H1 (cell line): Measurements from ENCODE around the gene CAPN11. TPM values are rescaled to one million over a fixed set of nuclear protein-coding genes. Genes with fewer than 3 reads are reported as not detected.

Experiments
- SAP30 ChIP-seq: fragments of 300-600 bp; sonication (generic); IDR thresholded peaks from 2 replicates; pipeline ENCODE4 v1.7.1; 2012; ENCODE audit warnings: low read length, moderate library complexity, mild to moderate bottlenecking, inconsistent platforms; ENCODE audit not compliant: insufficient read depth, insufficient replicate concordance
- polyA plus RNA-seq, 7 experiments: library from polyadenylated mRNA; depleted of rRNA in 3 of 7; stranded (reverse) in 5 of 7; unstranded in 2 of 7; fragments of >200 nt in 5 of 7; fragments of 200-250 nt in 2 of 7; gene quantifications; 1 replicate in 5 of 7; 2 replicates in 1 of 7; 4 replicates in 1 of 7; pipeline versions ENCODE4 v1.2.1 to v1.2.3, GENCODE V29; 2011 to 2013; ENCODE audit warnings: missing spikeins in 2 of 7, mixed read lengths in 2 of 7
- total RNA-seq: library from RNA; stranded (reverse); fragmentation: NEBNext Ultra II Directional; extraction: Animal tissue kit (Norgen Biotek cat#: 25700); gene quantifications from 2 replicates; pipeline ENCODE4 v1.2.1, GENCODE V29; 2021
- TF ChIP-seq, protein P1 (sequence below): fragments of 300-600 bp; sonication (generic); IDR thresholded peaks from 2 replicates; pipeline ENCODE4 v1.7.1; 2012; ENCODE audit warnings: low read length, moderate library complexity, mild to moderate bottlenecking, inconsistent platforms; ENCODE audit not compliant: insufficient replicate concordance

The CAPN11 gene
- total and polyA plus RNA-seq, 2 of the 8 experiments (the other 6 are each of a cell fraction or from before 2014, with no cell fraction given), result 0.95 to 0.97 TPM

DNA sequence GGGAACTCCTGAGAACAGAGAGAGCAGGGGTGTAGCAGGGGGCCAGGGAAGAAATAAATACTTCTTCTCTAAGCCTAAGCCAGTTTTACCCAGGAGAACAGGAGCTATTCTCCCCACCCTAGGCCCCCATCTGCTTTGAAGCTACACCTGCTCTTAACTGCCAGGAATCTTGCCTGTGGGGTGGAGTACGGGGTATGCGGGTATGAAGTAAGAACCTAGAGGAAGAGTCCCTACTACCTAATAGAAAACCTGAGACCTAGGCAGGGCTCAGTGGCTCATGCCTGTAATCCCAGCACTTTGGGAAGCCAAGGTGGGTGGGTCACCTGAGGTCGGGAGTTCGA, 66.3 kb downstream of the CAPN11 start (continued):
- TF ChIP-seq, protein P1, sequence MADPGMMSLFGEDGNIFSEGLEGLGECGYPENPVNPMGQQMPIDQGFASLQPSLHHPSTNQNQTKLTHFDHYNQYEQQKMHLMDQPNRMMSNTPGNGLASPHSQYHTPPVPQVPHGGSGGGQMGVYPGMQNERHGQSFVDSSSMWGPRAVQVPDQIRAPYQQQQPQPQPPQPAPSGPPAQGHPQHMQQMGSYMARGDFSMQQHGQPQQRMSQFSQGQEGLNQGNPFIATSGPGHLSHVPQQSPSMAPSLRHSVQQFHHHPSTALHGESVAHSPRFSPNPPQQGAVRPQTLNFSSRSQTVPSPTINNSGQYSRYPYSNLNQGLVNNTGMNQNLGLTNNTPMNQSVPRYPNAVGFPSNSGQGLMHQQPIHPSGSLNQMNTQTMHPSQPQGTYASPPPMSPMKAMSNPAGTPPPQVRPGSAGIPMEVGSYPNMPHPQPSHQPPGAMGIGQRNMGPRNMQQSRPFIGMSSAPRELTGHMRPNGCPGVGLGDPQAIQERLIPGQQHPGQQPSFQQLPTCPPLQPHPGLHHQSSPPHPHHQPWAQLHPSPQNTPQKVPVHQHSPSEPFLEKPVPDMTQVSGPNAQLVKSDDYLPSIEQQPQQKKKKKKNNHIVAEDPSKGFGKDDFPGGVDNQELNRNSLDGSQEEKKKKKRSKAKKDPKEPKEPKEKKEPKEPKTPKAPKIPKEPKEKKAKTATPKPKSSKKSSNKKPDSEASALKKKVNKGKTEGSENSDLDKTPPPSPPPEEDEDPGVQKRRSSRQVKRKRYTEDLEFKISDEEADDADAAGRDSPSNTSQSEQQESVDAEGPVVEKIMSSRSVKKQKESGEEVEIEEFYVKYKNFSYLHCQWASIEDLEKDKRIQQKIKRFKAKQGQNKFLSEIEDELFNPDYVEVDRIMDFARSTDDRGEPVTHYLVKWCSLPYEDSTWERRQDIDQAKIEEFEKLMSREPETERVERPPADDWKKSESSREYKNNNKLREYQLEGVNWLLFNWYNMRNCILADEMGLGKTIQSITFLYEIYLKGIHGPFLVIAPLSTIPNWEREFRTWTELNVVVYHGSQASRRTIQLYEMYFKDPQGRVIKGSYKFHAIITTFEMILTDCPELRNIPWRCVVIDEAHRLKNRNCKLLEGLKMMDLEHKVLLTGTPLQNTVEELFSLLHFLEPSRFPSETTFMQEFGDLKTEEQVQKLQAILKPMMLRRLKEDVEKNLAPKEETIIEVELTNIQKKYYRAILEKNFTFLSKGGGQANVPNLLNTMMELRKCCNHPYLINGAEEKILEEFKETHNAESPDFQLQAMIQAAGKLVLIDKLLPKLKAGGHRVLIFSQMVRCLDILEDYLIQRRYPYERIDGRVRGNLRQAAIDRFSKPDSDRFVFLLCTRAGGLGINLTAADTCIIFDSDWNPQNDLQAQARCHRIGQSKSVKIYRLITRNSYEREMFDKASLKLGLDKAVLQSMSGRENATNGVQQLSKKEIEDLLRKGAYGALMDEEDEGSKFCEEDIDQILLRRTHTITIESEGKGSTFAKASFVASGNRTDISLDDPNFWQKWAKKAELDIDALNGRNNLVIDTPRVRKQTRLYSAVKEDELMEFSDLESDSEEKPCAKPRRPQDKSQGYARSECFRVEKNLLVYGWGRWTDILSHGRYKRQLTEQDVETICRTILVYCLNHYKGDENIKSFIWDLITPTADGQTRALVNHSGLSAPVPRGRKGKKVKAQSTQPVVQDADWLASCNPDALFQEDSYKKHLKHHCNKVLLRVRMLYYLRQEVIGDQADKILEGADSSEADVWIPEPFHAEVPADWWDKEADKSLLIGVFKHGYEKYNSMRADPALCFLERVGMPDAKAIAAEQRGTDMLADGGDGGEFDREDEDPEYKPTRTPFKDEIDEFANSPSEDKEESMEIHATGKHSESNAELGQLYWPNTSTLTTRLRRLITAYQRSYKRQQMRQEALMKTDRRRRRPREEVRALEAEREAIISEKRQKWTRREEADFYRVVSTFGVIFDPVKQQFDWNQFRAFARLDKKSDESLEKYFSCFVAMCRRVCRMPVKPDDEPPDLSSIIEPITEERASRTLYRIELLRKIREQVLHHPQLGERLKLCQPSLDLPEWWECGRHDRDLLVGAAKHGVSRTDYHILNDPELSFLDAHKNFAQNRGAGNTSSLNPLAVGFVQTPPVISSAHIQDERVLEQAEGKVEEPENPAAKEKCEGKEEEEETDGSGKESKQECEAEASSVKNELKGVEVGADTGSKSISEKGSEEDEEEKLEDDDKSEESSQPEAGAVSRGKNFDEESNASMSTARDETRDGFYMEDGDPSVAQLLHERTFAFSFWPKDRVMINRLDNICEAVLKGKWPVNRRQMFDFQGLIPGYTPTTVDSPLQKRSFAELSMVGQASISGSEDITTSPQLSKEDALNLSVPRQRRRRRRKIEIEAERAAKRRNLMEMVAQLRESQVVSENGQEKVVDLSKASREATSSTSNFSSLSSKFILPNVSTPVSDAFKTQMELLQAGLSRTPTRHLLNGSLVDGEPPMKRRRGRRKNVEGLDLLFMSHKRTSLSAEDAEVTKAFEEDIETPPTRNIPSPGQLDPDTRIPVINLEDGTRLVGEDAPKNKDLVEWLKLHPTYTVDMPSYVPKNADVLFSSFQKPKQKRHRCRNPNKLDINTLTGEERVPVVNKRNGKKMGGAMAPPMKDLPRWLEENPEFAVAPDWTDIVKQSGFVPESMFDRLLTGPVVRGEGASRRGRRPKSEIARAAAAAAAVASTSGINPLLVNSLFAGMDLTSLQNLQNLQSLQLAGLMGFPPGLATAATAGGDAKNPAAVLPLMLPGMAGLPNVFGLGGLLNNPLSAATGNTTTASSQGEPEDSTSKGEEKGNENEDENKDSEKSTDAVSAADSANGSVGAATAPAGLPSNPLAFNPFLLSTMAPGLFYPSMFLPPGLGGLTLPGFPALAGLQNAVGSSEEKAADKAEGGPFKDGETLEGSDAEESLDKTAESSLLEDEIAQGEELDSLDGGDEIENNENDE, result no peak
- TF ChIP-seq SAP30, result no peak
